Urothelium cell line (cell line): Measurements from ENCODE around the gene MRPL42.
A peak's percentile ranks its signal among the peaks of the same experiment; 100 is the strongest.
"Not testable (repeated sequence)": the region's sequence is repeated elsewhere in the genome, so short reads cannot be mapped to it uniquely, and the experiment has no call there.

Experiments used
- DNase-seq: peaks from one replicate; pipeline ENCODE4 v3.0.0; 2011; ENCODE audit warnings: low spot score, mixed read lengths
- FAIRE-seq: peaks from 2 replicates; lab custom pipeline; 2011; peaks lifted over from hg19 to GRCh38; lab: Jason Lieb, UNC

The MRPL42 gene

DNA sequence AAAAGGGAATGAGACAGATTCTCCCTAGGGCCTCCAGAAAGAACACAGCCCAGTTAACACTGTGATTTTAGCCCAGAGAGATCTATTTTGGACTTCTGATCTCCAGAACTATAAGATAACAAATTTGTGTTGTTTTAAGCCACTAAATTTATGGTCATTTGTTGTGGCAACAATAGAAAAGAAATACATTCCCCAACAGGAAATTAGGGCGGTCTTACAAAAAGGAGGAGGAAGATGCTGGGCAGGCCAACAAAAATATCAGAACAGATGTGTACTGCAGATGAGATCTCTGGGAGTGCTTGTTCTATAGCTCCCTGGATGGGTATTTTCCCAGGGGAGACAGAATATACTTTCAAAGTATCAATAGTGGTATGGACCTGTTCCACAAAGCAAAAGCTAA is 73.2 kb downstream of the MRPL42 start:
- no peak for DNase-seq
- no peak for FAIRE-seq

DNA sequence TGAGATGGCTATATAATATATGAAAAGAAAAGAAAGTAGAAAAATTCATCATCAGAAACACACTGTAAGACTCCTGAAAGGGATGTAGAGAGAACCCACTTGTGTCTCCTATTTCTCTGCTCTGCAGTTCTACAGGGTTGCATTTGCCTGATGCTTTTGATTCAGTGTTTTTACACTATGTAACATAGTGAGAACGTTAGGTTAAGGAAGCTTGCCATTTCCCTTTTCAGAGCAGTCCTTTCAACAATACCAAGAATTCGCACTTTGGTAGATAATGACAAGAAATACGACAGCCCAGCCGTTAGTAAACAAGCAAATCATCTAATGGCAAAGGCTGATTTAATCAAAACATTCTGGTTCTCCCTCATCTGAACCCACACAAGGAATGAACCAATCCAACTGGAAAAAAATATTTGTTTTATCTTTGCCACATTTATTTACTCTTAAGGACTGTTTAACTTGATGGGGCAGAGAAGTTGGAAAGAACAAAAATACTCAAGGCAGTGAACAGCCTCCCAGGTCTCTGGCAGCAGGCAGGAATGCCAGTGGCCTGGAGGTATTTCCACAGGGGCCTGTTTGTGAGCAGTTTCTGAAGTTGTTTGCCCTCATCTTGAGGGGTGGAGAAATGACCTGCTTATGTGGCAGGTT is 74.4 kb downstream of the MRPL42 start:
- no peak for FAIRE-seq

DNA sequence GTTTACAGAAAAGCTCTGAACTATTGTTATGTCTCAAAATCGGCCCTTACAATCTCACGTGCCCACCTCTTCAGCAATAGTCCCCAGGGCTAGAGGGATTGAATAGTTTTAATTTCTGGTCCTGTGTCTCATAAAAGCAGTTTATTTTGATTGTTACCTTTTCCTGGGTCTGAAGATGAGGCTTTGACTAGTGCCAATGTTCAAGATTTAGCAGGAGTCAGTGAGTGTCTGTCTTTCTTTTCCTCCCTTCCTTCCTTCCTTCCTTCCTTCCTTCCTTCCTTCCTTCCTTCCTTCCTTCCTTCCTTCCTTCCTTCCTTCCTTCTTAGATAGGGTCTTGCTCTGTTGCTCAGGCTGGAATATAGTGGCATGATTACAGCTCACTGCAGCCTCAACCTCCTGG is 80.5 kb downstream of the MRPL42 start:
- FAIRE-seq (no peak), DNase-seq (no peak)

More for the DNA sequence above, 74.4 kb downstream of the MRPL42 start:
- DNase-seq, result no peak

DNA sequence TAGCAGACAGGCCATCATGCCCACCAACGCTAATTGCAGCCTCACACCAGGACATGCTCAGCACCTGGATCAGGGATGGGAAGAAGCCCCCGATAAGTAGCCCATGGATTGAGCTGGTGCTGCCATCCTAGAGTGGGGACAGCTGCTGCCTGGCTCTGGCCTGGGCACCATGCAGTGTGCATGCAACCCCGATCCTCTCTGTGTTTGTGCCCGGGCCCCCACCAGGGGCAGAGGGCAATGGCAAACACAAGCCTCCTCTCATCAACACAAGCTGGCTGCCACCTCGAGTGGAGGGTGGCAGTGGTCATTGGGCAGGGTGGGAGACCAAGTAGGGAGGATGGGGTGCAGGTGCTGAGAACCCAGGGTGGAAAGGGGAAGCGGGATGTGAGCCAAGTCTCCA is 81.9 kb downstream of the MRPL42 start:
- DNase-seq (no peak), FAIRE-seq (no peak)

DNA sequence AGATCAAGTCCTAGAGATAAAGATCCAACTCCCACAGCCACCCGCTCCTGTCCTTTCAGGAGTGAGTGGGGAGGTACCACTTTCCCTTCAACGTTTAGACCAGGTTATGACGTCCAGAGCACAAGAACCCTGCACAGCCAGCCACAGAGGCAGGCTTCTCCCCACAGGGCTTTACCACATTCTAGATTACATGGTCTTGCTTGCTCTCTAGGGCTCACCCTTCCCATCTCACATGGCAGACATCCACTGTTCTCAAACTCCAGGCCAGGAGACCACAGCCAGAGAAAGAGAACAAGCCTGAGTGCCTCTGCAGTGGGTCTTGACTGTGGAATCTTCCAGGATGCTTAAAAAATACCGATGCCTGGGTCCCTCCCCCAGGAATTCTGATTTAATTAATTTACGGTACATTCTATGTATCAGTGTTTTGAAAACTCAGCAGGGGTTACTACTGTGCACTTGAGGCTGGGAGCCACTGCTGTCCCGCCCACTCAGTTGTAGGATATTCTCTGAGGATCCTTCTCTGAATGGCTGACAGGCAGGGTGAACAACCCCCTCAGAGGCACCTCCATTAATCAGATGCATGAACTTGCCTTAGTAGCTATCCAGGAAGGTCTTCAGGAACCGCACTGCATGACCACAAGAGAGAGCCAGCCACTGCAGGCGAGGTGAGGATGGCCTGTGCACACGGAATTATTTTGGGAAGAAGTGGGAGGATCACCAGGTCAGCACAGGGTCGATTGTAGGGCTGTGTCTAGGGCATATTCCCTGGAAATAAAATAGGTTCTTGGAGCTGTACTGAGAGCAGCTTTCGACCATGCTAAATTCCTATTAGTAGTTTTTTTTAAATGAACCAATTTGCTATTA is 83.7 kb downstream of the MRPL42 start:
- no peak for DNase-seq
- FAIRE-seq, result no peak

DNA sequence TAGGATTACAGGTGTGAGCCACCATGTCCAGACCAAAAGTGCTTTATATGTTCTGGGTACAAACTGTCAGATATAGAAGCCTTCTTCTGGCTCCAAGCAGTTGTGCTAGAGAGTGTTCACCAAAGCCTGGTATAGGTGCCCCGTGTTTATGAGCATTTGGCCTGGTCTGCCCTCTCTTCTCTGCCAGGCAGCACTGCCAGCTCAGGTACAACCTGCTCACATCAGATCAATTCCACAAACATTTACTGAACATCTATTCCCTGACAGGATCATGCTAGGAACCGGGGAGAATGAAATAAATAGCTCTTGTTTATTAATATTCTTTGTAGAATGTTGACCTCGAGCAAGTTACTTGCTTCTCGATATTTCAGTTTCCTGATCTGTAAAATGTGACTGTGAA is 85.1 kb downstream of the MRPL42 start:
- FAIRE-seq, result no peak
- no peak for DNase-seq

DNA sequence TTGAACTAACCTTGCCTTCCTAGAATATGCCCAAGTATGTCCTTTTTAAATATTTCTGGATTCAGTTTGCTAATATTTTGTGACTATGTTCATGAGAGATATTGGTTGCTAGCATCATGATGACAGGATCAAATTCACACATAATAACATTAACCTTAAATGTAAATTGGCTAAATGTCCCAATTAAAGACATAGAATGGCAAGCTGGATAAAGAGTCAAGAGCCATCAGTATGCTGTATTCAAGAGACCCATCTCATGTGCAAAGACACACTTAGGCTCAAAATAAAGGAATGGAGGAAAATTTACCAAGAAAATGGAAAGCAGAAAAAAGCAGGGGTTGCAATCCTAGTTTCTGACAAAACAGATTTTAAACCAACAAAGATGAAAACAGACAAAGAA is 90.6 kb downstream of the MRPL42 start:
- FAIRE-seq, DNase-seq: not testable (repeated sequence)

DNA sequence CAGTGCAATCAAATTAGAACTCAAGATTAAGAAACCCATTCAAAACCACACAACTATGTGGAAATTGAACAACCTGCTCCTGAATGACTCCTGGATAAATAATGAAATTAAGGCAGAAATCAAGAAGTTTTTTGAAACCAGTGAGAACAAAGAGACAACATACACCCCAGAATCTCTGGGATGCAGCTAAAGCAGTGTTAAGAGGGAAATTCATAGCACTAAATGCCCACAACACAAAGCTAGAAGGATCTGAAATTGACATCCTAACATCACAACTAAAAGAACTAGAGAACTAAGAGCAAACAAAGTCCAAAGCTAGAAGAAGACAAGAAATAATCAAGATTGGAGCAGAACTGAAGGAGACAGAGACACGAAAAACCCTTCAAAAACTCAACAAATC is 91.4 kb downstream of the MRPL42 start:
- FAIRE-seq, DNase-seq: not testable (repeated sequence)

DNA sequence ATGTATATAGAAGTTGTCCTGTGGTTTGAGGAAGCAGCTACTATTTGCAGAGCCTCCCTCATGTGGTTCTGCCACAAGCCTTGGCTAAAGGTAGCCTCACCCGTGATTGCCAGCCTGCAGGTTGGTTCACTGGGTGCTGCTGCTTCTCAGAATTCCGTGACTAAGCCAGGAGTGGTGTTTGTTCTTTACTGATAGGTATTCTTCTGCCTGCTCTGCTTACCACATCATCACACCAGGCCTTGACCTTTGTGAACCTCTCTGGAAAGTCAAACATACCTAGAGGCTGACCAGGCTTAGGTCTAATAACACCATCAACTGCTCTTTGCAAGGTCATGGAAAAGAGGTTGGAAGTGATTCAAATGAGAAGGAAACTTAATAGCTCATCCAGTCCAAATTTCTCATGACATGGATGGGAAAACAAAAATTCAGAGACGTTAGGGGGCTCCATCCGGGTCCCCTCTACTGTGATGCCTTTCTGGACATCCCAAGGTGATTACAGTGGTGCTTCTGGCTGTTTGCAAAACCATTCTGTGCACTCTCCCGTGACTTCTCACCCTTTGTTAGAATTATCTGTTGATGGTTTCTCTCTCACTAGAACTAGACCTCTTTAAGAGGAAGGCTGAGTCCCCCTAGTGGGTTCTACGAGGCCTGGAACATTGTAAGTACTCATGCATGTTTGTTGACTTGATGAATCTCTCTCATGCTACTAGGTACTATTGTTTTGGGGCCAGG is 96.7 kb downstream of the MRPL42 start:
- FAIRE-seq (no peak), DNase-seq (peak; percentile 33)

DNA sequence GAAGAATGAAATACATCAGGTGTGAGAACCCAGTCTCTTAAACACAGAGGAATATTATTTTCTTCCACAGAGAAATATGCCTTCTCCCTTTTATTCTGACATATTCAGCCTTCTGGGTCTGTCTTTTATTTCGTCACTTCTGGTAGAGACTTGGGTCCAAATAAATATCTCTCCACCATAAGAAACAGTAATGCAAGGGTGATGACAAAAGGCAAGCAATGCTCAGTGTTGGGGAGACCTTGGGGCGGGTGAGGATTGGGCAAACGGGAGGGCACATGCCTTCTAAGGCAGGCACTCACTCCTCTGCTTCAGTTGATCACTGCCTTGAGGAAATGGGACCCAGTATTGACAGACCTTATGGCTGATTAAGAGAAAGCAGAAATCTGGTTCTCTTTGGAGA is 98.4 kb downstream of the MRPL42 start:
- FAIRE-seq, result no peak
- no peak for DNase-seq
